ENCODE measurements around the gene POMT1.

- TF ChIP-seq POLR2A (IDR thresholded peaks at IDR 0.05) (no peak), CTCF (IDR thresholded peaks at IDR 0.05) (no peak)
These were observed 15.7 kb upstream of the POMT1 start for GRCh38 chr9:131487001-131487400.
